ENCODE data around the gene CLDN5. TPM values are rescaled to one million over a fixed set of nuclear protein-coding genes. Genes with fewer than 3 reads are reported as not detected.

The CLDN5 gene
- total and polyA plus RNA-seq, 2 experiments from 2014 or later: 2.0 to 3.2 TPM

DNA sequence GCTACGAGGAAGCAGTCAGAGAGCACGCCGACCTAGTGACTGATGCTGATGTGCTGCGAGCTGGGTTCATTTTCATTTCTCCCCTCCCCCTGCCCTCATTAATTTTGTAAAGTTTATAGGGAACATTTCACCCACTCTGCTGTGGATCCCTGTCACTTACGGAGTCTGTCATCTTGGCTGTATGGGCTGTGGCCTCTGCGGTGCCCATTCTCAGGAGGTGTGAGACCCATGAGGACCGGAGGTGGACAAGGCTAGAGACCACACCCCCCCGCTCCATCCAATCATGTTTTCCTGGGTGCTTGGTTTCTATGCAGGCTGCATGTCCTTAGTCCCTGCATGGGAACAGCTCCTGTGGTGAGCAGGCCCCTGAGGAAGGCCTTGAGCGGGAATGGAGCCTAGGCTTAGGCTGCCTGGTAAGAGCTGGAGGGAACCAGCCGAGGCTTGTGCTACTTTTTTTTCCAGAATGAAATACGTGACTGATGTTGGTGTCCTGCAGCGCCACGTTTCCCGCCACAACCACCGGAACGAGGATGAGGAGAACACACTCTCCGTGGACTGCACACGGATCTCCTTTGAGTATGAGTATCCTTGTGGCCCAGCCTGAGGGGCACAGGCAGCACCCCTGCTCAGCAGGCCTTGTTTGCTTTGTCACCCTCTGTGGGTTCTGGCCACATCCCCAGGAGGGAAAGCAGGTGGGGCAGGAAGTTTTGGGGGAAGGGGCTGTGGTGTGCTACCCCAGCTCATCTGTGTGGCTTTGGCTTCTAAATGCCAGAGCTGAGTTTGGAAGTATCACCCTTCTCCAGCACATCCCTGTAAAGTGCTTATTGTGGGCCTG lies 19.1 kb downstream of the CLDN5 start (continued):
- TF ChIP-seq, protein P1, sequence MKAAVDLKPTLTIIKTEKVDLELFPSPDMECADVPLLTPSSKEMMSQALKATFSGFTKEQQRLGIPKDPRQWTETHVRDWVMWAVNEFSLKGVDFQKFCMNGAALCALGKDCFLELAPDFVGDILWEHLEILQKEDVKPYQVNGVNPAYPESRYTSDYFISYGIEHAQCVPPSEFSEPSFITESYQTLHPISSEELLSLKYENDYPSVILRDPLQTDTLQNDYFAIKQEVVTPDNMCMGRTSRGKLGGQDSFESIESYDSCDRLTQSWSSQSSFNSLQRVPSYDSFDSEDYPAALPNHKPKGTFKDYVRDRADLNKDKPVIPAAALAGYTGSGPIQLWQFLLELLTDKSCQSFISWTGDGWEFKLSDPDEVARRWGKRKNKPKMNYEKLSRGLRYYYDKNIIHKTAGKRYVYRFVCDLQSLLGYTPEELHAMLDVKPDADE (IDR thresholded peaks at IDR 0.05): no peak
- no peak for TF ChIP-seq POLR2AphosphoS5 (IDR thresholded peaks at IDR 0.05; ENCODE audit: low read depth)
- TF ChIP-seq NANOG (IDR thresholded peaks at IDR 0.05; ENCODE audit: borderline replicate concordance): no peak
- no peak for TF ChIP-seq EZH2phosphoT487 (IDR thresholded peaks at IDR 0.05; ENCODE audit: unreplicated experiment)
- TF ChIP-seq JUNB (IDR thresholded peaks at IDR 0.05; ENCODE audit: unreplicated experiment): no peak

DNA sequence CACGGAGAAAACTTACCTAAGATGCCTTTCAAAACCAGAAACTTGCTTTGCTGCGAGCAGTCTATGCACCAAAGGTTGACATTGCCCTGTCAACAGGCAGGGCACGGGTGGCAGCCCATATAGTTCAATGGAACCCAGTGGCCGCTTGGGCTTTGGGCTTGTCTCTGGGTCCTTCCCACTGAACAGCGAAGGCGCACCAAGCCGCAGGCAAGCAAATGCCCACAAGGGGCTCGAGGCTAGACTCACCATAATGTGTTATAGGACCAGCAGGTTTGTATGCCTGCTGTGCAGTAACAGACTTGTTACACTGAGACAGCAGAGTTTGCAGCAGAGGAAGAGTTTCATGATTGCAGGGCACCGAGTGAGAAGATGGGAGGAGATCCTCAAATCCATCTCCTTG lies 20.3 kb downstream of the CLDN5 start:
- ATAC-seq (peak; percentile 84), DNase-seq (ENCODE audit: low spot score) (peak; percentile 65)
- H3F3A ChIP-seq (replicated peaks; ENCODE audit: low read depth): 0 out of 2 replicates have a peak, but pooled peaks cover 3% of the 10 kb centered on the region
- Mint-ChIP-seq H3K9me3 (no peaks in the 10 kb centered on the region), H3K27ac (no peak overlapping the region), H3K36me3 (ENCODE audit: low read depth) (peaks cover 25% of the 10 kb centered on the region), H3K27me3 (ENCODE audit: insufficient read depth, low read depth, poor library complexity) (peaks cover 11% of the 10 kb centered on the region), H3K4me1 (peaks cover 6% of the 10 kb centered on the region), H3K4me3 (no peak overlapping the region)
- H4K20me1 ChIP-seq (replicated peaks; ENCODE audit: insufficient read depth): no peaks in the 10 kb centered on the region
- H3K9me2 ChIP-seq (ENCODE audit: insufficient read depth): no peaks in the 10 kb centered on the region
- no peaks in the 10 kb centered on the region for H3K27me3 ChIP-seq (ENCODE audit: insufficient read depth)
- peak overlapping the region; percentile 26; the same call in 1 of the 2 replicates for H3K27ac ChIP-seq (ENCODE audit: low read depth)
- no peaks in the 10 kb centered on the region for H3K36me3 ChIP-seq (ENCODE audit: insufficient read depth)
- no peaks in the 10 kb centered on the region for H3K4me1 ChIP-seq (ENCODE audit: insufficient read depth)
- TF ChIP-seq CREB1 (CRISPR knock-in tag; IDR thresholded peaks at IDR 0.05; ENCODE audit: low read depth) (no peak), ZNF331 (CRISPR knock-in tag; IDR thresholded peaks at IDR 0.05; ENCODE audit: low read depth) (no peak)
- TF ChIP-seq, protein P2, sequence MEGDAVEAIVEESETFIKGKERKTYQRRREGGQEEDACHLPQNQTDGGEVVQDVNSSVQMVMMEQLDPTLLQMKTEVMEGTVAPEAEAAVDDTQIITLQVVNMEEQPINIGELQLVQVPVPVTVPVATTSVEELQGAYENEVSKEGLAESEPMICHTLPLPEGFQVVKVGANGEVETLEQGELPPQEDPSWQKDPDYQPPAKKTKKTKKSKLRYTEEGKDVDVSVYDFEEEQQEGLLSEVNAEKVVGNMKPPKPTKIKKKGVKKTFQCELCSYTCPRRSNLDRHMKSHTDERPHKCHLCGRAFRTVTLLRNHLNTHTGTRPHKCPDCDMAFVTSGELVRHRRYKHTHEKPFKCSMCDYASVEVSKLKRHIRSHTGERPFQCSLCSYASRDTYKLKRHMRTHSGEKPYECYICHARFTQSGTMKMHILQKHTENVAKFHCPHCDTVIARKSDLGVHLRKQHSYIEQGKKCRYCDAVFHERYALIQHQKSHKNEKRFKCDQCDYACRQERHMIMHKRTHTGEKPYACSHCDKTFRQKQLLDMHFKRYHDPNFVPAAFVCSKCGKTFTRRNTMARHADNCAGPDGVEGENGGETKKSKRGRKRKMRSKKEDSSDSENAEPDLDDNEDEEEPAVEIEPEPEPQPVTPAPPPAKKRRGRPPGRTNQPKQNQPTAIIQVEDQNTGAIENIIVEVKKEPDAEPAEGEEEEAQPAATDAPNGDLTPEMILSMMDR (conservative IDR thresholded peaks at IDR 0.05; ENCODE audit: low read depth in 2 of 2): peak in 1 of 2 experiments; percentile 40; a peak in 3 of 4 replicates
- H3K79me2 ChIP-seq (replicated peaks; ENCODE audit: insufficient read depth): no peaks in the 10 kb centered on the region
- H3K4me2 ChIP-seq: no peak overlapping the region
- H3K4me3 ChIP-seq: no peak overlapping the region
- H2AFZ ChIP-seq: no peak overlapping the region

DNA sequence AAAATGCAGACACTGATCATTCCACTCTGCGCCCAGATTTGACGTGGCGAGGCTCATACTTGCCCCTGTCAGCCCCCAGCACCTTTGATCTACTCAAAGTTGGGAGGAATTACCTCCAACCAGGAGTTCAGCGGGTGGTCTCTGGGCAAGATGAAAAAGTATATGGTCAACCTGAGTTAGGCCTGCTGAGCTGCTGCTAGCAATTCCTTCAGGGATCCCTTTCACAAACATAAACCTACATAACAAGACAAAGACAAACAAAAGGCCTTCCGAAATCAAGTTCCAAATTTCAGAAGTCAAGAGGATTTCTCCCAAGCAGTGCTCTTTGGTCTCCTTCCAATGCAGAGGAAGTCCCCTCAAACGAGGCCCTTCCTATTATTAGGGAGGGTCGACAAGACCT lies 20.8 kb downstream of the CLDN5 start:
- no peak for ATAC-seq
- H4K20me1 ChIP-seq (replicated peaks; ENCODE audit: insufficient read depth): no peaks in the 10 kb centered on the region
- H3K9me2 ChIP-seq (ENCODE audit: insufficient read depth): no peaks in the 10 kb centered on the region
- H3K4me2 ChIP-seq: no peak overlapping the region
- no peaks in the 10 kb centered on the region for H3K27me3 ChIP-seq (ENCODE audit: insufficient read depth)
- no peak for DNase-seq (ENCODE audit: low spot score)
- H3K36me3 ChIP-seq (ENCODE audit: insufficient read depth): no peaks in the 10 kb centered on the region
- Mint-ChIP-seq H3K9me3 (no peaks in the 10 kb centered on the region), H3K4me1 (peaks cover 6% of the 10 kb centered on the region), H3K27ac (no peak overlapping the region), H3K27me3 (ENCODE audit: insufficient read depth, low read depth, poor library complexity) (peaks cover 8% of the 10 kb centered on the region), H3K36me3 (ENCODE audit: low read depth) (peaks cover 24% of the 10 kb centered on the region), H3K4me3 (no peak overlapping the region; the same call in 2 of the 3 replicates)
- no peak overlapping the region for H3K4me3 ChIP-seq
- H3K4me1 ChIP-seq (ENCODE audit: insufficient read depth): no peaks in the 10 kb centered on the region
- H3K79me2 ChIP-seq (replicated peaks; ENCODE audit: insufficient read depth): no peaks in the 10 kb centered on the region
- H3K27ac ChIP-seq (ENCODE audit: low read depth): peak overlapping the region; percentile 26; the same call in 1 of the 2 replicates
- H2AFZ ChIP-seq: no peak overlapping the region
- 0 out of 2 replicates have a peak, but pooled peaks cover 3% of the 10 kb centered on the region for H3F3A ChIP-seq (replicated peaks; ENCODE audit: low read depth)
- TF ChIP-seq, protein P2 (conservative IDR thresholded peaks at IDR 0.05; ENCODE audit: low read depth in 2 of 2): no peak
- no peak for TF ChIP-seq CREB1 (CRISPR knock-in tag; IDR thresholded peaks at IDR 0.05; ENCODE audit: low read depth)
- TF ChIP-seq ZNF114 (CRISPR knock-in tag; IDR thresholded peaks at IDR 0.05): no peak
- no peak for TF ChIP-seq EZH2phosphoT487 (IDR thresholded peaks at IDR 0.05; ENCODE audit: unreplicated experiment)
- no peak for TF ChIP-seq STAT1 (IDR thresholded peaks at IDR 0.05; ENCODE audit: unreplicated experiment)
